Stimulated activated CD4-positive, alpha-beta T cell treated with anti-CD3 and anti-CD28 coated beads, Interleukin-1b, Interleukin-23, amount 100 ng/mL, for 1 hour (primary cell): ENCODE measurements around the gene IER3.

ENCODE experiments used
- DNase-seq, 2 donors: peaks; one replicate each; pipeline ENCODE4 v3.0.0-alpha.2; 2020; ENCODE audit warnings: low read depth in 2 of 2

The IER3 gene

DNA sequence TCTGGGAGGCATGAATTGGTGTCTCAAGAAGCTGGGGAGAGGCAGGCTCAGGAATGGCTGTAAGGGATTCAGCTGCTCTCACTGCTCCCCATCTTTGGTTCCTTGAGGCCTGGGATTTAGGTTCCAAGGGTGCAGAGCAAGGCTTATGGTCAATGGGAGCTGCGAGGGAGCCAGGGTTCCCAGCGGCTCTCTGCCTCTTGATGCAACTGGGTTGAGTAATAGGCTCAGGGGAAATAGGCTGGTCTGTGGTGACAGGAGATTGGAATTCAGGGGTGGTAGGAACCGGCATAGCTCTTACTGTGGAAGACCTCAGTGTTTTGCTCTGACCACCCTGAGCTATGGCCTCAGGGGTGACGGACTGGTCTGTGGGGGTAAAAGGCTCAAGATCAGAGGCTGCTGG lies 40.5 kb downstream of the IER3 start:
- DNase-seq = no peak

DNA sequence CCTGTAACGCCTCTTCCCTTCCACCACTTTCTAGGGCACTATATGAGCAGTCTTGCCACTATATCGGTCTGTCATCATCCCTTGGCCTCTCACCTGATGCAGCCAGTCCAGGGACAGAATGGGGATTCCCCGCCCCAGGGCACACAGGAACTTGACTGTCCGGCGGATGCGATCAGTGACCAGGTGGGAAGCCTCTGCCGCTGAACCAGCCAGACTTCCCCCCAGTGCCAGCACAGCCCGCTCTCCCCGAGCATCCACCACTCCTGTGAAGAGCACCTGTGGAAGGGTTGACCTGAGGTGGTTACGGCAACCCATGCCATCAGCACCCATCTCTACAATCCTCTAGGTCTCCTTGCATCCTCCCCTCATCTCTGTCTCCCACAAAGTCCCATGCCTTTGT lies 41.3 kb downstream of the IER3 start:
- no peak for DNase-seq

- no peak for DNase-seq
Measured at GRCh38 chr6:30700340-30700739, 44.0 kb downstream of the IER3 start.

DNA sequence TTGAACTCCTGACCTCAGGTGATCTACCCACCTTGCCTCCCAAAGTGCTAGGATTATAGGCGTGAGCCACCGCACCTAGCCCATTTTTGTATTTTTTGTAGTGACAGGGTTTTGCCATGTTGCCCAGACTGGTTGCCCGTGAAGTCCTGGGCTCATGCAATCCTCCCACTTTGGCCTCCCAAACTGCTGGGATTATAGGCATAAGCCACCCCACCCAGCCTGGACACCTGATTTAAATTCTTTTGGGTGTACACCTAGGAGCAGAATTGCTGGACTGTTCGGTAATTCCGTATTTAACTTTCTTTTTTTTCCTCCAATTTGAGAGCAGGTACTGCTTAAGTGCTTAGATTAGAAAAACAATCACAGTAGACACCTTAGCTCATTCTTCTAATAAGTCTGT lies 47.9 kb downstream of the IER3 start:
- no peak for DNase-seq
